ENCODE results near the gene IL13. TPM values are rescaled to one million over a fixed set of nuclear protein-coding genes. Genes with fewer than 3 reads are reported as not detected.
A peak's percentile ranks its signal among the peaks of the same experiment; 100 is the strongest.
"Not testable (repeated sequence)": the region's sequence is repeated elsewhere in the genome, so short reads cannot be mapped to it uniquely, and the experiment has no call there.

Gene IL13
- total RNA-seq, 2 donors from 2014 or later: 0.29 TPM; not detected in 1

DNA sequence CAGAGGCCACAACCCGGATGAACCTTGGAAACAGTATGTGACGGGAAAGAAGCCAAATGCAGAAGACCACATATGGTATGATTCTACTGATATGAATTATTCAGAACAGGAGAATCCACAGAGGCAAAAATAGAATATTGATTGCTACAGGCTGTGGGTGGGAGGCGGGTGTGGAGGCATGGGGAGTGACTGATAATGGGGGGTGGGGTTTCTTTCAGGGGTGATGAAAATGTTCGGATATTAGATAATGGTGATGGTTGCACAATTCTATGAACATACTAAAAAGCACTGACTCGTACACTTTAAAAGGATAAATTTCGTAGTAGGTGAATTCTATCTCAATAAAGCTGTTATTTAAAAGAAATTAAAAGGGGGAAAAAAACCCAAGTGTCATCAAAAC lies 26.5 kb downstream of the IL13 start:
- no peak for DNase-seq (ENCODE audit: low spot score)
- intact Hi-C loops (cut with DNase I): no loop called here

DNA sequence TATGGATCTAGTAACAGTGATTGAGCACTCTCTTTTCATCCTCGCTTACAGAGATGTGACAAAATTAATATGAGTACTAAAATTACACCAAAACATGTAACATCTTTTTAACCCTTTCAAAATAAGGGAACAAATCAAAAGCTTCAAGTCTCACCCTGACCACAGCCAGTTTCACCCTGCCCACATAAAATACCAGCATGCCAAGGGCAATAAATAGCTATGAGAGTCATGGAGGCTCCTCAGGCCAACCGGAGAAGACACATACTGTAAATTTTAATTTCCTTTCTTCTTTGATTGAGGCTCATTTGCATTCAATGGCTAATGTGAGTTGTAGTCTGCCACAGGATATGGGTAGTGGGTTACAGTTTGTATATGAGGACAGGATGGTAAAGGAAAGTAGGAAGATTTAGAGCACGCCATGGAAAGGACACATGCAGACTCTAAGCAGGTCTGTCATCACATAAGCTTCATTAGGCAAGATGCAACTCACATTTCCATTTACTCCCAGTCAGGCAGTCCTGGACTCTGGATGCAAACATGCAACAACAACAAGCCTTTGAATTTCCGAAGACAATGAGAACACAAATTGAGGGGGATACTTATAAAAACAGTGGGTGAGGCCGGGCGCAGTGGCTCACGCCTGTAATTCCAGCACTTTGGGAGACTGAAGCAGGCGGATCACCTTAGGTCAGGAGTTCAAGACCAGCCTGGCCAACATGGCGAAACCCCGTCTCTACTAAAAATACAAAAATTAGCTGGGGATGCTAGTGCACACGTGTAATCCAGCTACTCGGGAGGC lies 27.1 kb downstream of the IL13 start:
- peak; percentile 62 for DNase-seq (ENCODE audit: low spot score)
- intact Hi-C loops (cut with DNase I): no loop called here

DNA sequence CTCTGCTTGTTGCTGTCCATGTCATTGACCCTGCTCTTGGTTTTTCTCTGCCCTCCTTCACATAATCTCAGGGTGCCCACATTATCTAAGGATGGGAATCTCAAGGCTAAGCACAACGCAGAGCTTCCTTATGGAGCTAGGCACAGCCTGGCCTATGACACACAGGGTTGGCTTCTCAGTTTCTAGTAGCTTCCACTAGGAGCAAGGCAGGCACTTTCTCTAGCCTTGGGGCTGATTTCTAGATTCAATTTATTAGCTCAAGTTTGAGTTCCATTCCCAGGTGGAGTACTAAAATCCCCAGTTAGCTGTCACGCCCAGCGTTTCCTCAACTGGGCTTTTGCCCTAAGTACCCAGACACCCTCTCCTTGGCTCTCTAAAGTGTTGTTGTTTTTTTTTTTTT lies 28.2 kb downstream of the IL13 start:
- peak; percentile 3 for DNase-seq (ENCODE audit: low spot score)
- intact Hi-C loops (cut with DNase I): no loop called here

DNA sequence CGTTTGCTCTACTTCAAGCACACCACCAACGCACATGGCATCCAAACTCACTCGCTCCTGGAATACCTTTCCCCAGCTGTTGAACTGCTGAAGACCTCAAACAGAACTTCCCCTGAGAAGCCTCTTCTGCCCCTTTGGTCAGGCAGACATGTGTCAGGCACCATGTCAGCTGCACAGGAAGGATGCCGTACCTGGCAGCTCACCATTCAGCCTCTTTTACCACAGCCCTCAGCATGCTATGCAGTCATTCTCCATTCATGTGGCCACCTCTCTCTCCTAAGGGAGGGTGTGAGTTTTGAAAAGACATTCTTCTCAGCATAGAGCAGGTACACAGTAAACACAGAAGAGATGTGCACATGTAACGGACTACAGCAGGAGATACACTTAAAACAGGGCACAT lies 30.0 kb downstream of the IL13 start:
- intact Hi-C loops (cut with DNase I): no loop called here
- no peak for DNase-seq (ENCODE audit: low spot score)

DNA sequence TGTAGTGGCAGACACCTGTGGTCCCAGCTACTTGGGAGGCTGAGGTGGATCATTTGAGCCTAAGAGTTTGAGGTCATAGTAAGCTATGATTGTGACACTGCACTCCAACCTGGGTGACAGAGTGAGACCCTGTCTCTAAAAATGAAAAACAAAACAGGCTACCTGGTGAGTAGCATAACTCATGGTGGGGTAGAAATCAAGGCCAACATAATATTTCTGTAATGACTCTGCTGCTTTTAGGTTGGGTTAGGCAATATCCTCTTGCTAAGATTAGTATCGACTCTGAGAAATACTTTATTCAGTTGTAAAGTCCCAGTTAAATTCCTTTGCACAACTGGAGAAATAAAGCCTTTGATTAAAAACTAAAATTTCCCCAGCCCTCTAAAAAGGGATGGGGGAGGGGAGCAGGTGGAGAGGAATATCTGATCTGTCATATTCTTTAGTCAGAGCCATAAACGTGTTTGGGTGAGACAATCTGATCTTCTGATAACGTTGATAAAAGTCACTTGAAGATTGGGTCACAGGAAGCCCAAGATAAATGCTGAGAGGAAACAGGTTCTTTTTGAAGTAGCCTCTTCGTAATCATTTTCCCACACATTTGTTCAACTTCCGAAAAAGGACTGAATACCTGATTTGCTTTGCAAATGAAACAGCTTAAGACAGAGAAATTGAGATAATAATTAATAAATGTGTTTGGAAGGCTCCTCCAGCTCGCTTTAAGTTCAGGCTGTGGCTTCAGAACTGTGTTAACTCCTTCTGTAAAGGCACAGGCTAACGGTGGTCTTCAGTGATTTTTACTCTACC lies 30.8 kb downstream of the IL13 start:
- DNase-seq (ENCODE audit: low spot score): no peak
- intact Hi-C loops (cut with DNase I): no loop called here

DNA sequence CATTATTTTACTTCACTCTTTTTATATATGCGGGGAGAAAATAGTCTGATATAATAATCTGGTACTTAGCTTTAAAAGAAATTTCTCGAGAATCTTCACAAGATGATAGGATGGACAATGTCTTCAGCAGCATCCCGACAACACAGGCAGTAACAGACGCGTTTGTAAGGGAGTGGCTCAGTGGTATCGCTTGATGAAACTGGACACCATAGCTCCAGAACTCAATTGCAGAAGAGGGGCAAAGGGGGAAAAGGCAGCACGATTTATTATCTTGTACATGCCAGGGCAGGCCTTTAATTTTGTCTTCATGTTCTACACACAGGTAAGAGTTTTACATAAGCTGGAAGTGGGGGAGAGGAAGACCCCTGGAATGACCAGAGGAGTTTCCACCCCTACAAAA lies 31.5 kb downstream of the IL13 start:
- DNase-seq (ENCODE audit: low spot score): no peak
- intact Hi-C loops (cut with DNase I): no loop called here

DNA sequence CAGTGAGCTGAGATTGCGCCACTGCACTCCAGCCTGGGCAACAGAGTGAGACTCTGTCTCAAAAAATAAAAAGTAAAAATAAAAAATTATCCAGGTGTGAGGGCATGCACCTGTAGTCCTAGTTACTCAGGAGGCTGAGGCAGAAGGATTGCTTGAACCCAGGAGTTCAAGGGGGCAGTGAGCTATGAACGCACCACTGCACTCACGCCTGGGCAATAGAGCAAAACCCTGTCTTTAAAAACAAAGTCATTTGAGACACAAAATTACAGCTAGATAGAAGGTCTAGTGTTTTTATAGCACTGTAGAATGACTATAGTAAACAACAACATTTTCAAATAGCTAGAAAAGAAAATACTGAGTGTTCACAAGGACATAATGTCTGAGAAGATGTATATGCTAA lies 32.2 kb downstream of the IL13 start:
- intact Hi-C loops (cut with DNase I): no loop called here

DNA sequence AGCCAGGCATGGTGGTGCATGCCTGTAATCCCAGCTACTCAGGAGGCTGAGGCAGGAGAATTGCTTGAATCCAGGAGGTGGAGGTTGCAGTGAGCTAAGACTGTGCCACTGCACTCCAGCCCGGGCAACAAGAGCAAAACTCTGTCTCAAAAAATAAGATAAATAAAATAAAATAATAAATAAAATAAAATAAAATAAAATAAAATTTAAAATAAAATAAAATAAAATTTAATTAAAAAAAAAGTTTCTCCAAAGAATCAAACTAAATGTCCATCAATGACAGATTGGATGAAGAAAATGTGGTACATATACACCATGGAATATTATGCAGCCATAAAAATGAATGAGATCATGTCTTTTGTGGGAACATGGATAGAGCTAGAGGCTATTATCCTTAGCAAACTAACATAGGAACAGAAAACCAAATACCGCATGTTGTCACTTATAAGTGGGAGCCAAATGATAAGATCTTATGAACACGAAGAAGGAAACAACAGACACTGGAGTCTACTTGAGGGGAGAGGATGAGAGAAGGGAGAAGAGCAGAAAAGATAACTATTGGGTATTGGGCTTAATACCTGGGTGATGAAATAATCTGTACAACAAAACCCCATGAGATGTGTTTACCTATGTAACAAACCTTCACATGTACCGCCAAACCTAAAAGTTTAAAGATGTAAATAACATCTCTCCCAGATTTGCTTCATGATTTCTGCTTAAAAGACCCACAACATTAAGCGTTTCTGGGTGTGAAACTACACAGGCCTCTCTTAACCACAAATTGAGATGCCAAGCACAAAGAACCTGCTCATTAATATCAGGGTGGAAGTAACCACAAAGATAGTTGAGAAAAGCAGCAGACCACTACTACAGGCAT lies 34.0 kb downstream of the IL13 start:
- intact Hi-C loops (cut with DNase I); DNase-seq (ENCODE audit: low spot score): not testable (repeated sequence)

More for the DNA sequence above, 32.2 kb downstream of the IL13 start:
- DNase-seq (ENCODE audit: low spot score): no peak

DNA sequence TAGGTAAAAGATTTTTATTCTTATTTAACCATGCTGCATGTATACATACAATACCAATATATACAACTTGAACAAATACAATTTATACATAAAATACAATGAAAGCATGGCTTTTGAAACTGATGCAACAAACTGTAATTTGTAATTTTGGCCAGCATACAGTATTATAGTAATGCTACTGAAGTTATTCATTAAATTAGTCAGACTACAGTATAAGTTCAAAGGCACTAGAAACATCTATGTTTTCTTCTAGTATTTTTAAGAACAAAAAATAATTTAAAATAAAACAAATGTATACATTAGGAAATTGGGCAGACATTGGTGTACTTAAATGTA lies 34.6 kb downstream of the IL13 start:
- no peak for DNase-seq (ENCODE audit: low spot score)
- intact Hi-C loops (cut with DNase I): no loop called here

DNA sequence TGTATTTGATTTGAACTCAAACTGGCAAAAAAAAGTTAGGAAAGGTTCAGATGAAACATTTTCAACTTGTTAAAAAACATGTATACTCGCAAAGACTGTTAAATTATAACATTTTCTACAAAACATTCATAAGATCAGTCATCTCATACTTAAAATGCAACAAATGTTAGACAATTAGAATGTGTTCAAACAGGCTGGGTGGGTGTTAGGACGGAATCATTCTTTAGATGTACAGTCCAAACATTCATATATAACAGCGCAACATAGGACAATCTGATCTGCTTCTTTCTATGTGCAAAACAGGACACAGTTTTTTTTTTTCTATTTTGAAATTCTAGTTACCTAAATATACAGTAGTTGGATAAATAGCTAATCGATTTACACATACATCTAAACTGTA lies 38.0 kb downstream of the IL13 start:
- intact Hi-C loops (cut with DNase I): no loop called here
- DNase-seq (ENCODE audit: low spot score): no peak

DNA sequence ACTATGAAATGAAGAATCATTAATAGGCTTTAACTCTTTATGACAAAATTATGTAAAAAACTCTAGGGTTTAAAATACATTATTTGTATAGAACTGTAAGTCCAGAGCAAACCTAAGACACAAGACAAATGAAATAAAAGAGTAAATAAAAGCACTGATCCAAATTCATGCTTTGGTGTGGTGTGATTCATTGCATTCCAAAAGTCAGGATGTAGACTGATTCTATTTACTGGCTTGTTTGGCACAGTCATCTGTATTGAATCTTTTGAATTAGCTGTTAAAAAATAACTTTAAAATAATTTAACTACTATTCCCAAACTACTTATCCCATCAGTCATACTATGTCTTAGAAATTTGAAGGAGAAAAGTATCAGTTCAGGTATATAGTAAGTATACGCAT lies 46.9 kb downstream of the IL13 start:
- DNase-seq (ENCODE audit: low spot score): no peak
- intact Hi-C loops (cut with DNase I): no loop called here

DNA sequence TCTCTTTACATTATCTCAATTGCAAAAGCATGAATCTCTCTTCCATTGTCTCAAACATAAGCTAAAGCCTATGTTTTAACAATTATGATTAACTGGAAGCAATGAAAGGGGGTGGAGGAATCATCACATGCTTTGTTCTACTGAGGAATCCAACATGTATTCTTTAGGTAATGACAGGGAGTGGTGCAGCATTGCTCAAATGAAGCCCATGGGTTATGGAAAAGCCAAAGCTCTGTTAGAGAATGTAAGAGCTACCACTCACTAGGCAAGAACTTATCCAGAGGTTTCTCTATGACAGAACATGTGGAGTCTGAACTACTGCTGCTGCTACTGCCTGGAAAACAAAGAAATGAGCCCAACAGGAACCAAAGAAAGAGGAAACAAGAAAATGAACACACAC lies 50.7 kb downstream of the IL13 start:
- DNase-seq (ENCODE audit: low spot score): no peak
- intact Hi-C loops (cut with DNase I): no loop called here

Other genes starting within 250 kb of the IL13 start
- gene IRF1, start 167.4 kb upstream of the IL13 start, total RNA-seq: 10 to 100 TPM; 18.7 to 20.5 TPM
- not detected for gene IL5, start 114.7 kb upstream of the IL13 start, total RNA-seq
- 10 to 100 TPM; 30.3 to 31.3 TPM for gene RAD50, start 101.2 kb upstream of the IL13 start, total RNA-seq
- not detected for gene IL4, start 15.8 kb downstream of the IL13 start, total RNA-seq
- gene KIF3A, start 79.4 kb downstream of the IL13 start, total RNA-seq: 10 to 100 TPM in 1 of 2 donors, 1 to 10 TPM in 1; 7.5 to 10.0 TPM
- not detected for gene CCNI2, start 89.3 kb downstream of the IL13 start, total RNA-seq
- gene SEPTIN8, start 119.1 kb downstream of the IL13 start, total RNA-seq: 10 to 100 TPM; 42.9 to 54.8 TPM
- not detected for gene SOWAHA, start 155.1 kb downstream of the IL13 start, total RNA-seq
- 1 to 10 TPM; 5.2 to 6.8 TPM for gene SHROOM1, start 172.5 kb downstream of the IL13 start, total RNA-seq
- gene GDF9, start 208.3 kb downstream of the IL13 start, total RNA-seq: under 1 TPM; 0.33 to 0.51 TPM
- gene UQCRQ, start 208.5 kb downstream of the IL13 start, total RNA-seq: 100 to 1,000 TPM; 364 to 379 TPM
- gene LEAP2, start 215.5 kb downstream of the IL13 start, total RNA-seq: under 1 TPM; 0.48 to 0.69 TPM

Measured in posterior vena cava (tissue), 2 donors.